ENCODE results near the gene ASCC1. TPM values are rescaled to one million over a fixed set of nuclear protein-coding genes. Genes with fewer than 3 reads are reported as not detected.

ASCC1 gene
- total and polyA plus RNA-seq, 7 experiments from 2014 or later: 19.4 to 33.1 (median 24.4) TPM

DNA sequence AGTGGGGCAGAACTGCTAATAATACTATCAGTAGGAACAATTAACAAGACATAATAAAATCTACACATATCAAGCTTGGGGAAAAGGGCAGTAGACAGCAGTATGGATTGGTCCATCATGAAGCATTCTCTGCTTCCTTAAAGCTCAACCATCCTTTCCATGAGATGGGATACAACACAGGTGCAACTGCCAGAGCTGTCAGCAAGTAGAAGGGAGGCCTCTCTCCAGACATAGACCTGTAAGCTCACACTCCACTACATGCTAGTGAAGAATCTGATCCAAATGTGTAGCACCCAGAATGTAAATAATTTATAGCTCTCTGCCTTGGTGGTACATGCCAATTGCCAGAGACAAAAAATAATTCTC, 41.8 kb downstream of the ASCC1 start:
- Histone ChIP-seq H3K4me3 (ENCODE audit: low read length) (no peak overlapping the region), H3K27ac (ENCODE audit: low read depth, low read length) (no peak overlapping the region), H3K27me3 (ENCODE audit: control insufficient read depth in 2 of 2, insufficient read depth in 2 of 2, low read length in 2 of 2) (no peaks in the 10 kb centered on the region), H3K36me3 (ENCODE audit: control insufficient read depth in 2 of 3, insufficient read depth in 3 of 3, low read length in 3 of 3) (peaks cover 0 to 14% (median 0%) of the 10 kb centered on the region in 3 experiments), H3K9me3 (ENCODE audit: control insufficient read depth in 2 of 3, low read length in 3 of 3) (no peaks in the 10 kb centered on the region), H3K4me1 (ENCODE audit: control insufficient read depth in 2 of 2, insufficient read depth in 2 of 2, low read length in 2 of 2) (peaks cover 0 to 5% of the 10 kb centered on the region in 2 donors)
- CTCF ChIA-PET: interaction anchor here (0.6 kb wide), 1 partner anchor 18 kb away, joined by 4 read pairs; no protein-coding TSS in a partner anchor
- no peaks in the 10 kb centered on the region for H3K9me3 Mint-ChIP-seq
- H3K27ac Mint-ChIP-seq: no peak overlapping the region
- ATAC-seq (no peak), DNase-seq (no peak)
- H3K4me3 Mint-ChIP-seq: no peak overlapping the region
- peaks cover 9 to 22% (median 15%) of the 10 kb centered on the region in 7 donors for H3K4me1 Mint-ChIP-seq
- H3K36me3 Mint-ChIP-seq: peaks cover 8 to 23% (median 16%) of the 10 kb centered on the region in 5 donors
- H3K27me3 Mint-ChIP-seq: no peaks in the 10 kb centered on the region
- POLR2A ChIA-PET: interaction anchor here (1.2 kb wide), 1 partner anchor 20 kb away, joined by 4 read pairs; no protein-coding TSS in a partner anchor
- intact Hi-C loops (cut with micrococcal nuclease): no loop called here

DNA sequence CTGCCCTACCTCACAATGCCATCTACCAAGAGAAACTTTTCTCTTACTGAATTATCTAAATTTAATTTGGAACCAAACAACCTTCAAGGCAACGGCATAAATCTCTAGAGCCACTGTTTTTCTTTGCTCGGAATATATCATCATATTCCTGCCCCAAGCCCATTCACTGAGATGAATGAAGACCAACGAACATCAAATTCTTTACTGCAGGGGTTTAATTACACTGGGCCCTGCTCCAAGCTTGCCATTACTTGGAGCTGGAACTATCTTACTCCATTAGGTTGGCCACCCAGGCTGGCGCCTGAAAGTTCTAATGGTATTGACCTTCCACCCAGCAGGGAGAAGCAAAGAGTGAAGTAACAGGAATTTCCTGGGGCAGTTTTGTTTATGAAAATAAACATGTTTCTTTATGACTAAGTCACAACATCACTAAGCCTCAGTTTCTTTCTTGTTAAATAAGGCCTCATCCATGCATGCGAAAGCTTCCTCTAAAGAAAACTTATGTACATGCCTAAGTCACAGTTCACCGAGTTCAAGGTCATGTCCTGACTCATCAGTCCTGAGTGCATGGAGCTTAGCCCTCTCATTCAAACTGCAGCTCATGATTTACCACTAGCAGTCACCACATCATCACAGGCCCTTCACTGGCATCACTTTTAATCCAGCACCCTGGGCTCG, 42.3 kb downstream of the ASCC1 start:
- Mint-ChIP-seq H3K27me3 (no peaks in the 10 kb centered on the region), H3K27ac (peak overlapping the region in 1 of 9 donors; percentile 7), H3K4me1 (peaks cover 9 to 23% (median 15%) of the 10 kb centered on the region in 7 donors), H3K36me3 (peaks cover 8 to 18% (median 12%) of the 10 kb centered on the region in 5 donors), H3K4me3 (no peak overlapping the region), H3K9me3 (no peaks in the 10 kb centered on the region)
- ChIA-PET CTCF (interaction anchor here (0.6 to 0.7 kb wide), 2 partner anchors 52 to 153 kb away, joined by 3 to 4 read pairs; no protein-coding TSS in a partner anchor), POLR2A (interaction anchor here (1.2 kb wide), 1 partner anchor 19 kb away, joined by 4 read pairs; no protein-coding TSS in a partner anchor)
- Histone ChIP-seq H3K36me3 (ENCODE audit: control insufficient read depth in 2 of 3, insufficient read depth in 3 of 3, low read length in 3 of 3) (peaks cover 0 to 12% (median 0%) of the 10 kb centered on the region in 3 experiments), H3K27me3 (ENCODE audit: control insufficient read depth in 2 of 2, insufficient read depth in 2 of 2, low read length in 2 of 2) (no peaks in the 10 kb centered on the region), H3K4me1 (ENCODE audit: control insufficient read depth in 2 of 2, insufficient read depth in 2 of 2, low read length in 2 of 2) (peaks cover 0 to 5% of the 10 kb centered on the region in 2 donors), H3K27ac (ENCODE audit: low read depth, low read length) (no peak overlapping the region), H3K4me3 (ENCODE audit: low read length) (no peak overlapping the region), H3K9me3 (ENCODE audit: control insufficient read depth in 2 of 3, low read length in 3 of 3) (no peaks in the 10 kb centered on the region)
- intact Hi-C loops (cut with micrococcal nuclease): no loop called here
- DNase-seq (no peak), ATAC-seq (no peak)

DNA sequence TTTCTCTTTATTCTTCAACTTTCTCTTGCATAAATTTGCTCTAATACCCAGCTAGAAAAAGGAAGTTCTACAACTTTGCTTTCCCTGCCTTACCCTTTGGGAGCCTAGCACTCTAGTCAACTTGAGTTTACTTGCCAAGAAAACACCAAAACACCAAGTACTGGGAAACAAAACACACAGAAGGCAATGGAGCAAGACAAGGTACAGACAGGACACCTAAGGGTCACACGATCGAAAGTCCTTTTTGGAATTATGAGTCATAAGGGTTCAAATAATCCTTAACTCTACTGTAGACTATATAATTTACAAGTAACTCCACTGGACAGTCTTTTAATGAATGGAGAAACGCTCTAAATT, 42.8 kb downstream of the ASCC1 start:
- H3K4me3 ChIP-seq (ENCODE audit: low read length): no peak overlapping the region
- CTCF ChIA-PET: interaction anchor here (0.6 to 0.7 kb wide), 2 partner anchors 52 to 154 kb away, joined by 3 to 4 read pairs; no protein-coding TSS in a partner anchor
- H3K36me3 ChIP-seq (ENCODE audit: control insufficient read depth in 2 of 3, insufficient read depth in 3 of 3, low read length in 3 of 3): peaks cover 0 to 9% (median 0%) of the 10 kb centered on the region in 3 experiments
- H3K36me3 Mint-ChIP-seq: peaks cover 8 to 15% (median 12%) of the 10 kb centered on the region in 5 donors
- H3K4me1 ChIP-seq (ENCODE audit: control insufficient read depth in 2 of 2, insufficient read depth in 2 of 2, low read length in 2 of 2): peaks cover 0 to 5% of the 10 kb centered on the region in 2 donors
- peak overlapping the region in 2 of 9 donors; percentile 7 to 32 for H3K27ac Mint-ChIP-seq
- POLR2A ChIA-PET: no interaction called here
- no peaks in the 10 kb centered on the region for H3K27me3 ChIP-seq (ENCODE audit: control insufficient read depth in 2 of 2, insufficient read depth in 2 of 2, low read length in 2 of 2)
- no peak for DNase-seq
- H3K4me1 Mint-ChIP-seq: peaks cover 9 to 26% (median 15%) of the 10 kb centered on the region in 7 donors
- no peak overlapping the region for H3K27ac ChIP-seq (ENCODE audit: low read depth, low read length)
- no peaks in the 10 kb centered on the region for H3K9me3 Mint-ChIP-seq
- H3K4me3 Mint-ChIP-seq: no peak overlapping the region
- no peak for ATAC-seq
- H3K27me3 Mint-ChIP-seq: no peaks in the 10 kb centered on the region
- no peaks in the 10 kb centered on the region for H3K9me3 ChIP-seq (ENCODE audit: control insufficient read depth in 2 of 3, low read length in 3 of 3)
- intact Hi-C loops (cut with micrococcal nuclease): no loop called here

DNA sequence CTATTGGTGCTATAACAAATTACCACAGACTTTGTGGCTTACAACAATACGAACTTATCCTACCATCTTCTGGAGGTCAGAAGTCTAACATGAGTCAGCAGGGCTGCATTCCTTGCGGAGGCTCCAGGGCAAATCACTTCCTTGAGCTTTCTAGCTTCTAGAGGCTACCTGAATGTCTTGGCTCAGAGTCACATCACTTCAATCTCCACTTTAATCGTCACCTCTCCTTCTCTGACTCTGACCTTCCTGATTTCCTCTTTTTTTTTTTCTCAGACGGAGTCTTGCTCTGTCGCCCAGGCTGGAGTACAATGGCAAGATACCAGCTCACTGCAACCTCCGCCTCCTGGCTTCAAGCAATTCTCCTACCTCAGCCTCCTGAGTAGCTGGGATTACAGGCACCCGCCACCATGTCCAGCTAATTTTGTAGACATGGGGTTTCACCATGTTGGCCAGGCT, 44.9 kb downstream of the ASCC1 start:
- DNase-seq (no peak), ATAC-seq (no peak)
- Mint-ChIP-seq H3K4me1 (peaks cover 9 to 26% (median 18%) of the 10 kb centered on the region in 7 donors), H3K4me3 (no peak overlapping the region), H3K9me3 (no peaks in the 10 kb centered on the region), H3K36me3 (peaks cover 0 to 12% (median 8%) of the 10 kb centered on the region in 5 donors), H3K27ac (peak overlapping the region in 3 of 9 donors; percentile 12 to 79 (median 44)), H3K27me3 (no peaks in the 10 kb centered on the region)
- ChIA-PET CTCF (interaction anchor here (0.6 kb wide), 2 partner anchors 44 to 166 kb away, joined by 4 to 6 read pairs; partner anchors contain the start of gene ANAPC16), POLR2A (no interaction called here)
- Histone ChIP-seq H3K27ac (ENCODE audit: low read depth, low read length) (no peak overlapping the region), H3K36me3 (ENCODE audit: control insufficient read depth in 2 of 3, insufficient read depth in 3 of 3, low read length in 3 of 3) (peaks cover 0 to 6% (median 0%) of the 10 kb centered on the region in 3 experiments), H3K27me3 (ENCODE audit: control insufficient read depth in 2 of 2, insufficient read depth in 2 of 2, low read length in 2 of 2) (no peaks in the 10 kb centered on the region), H3K4me3 (ENCODE audit: low read length) (no peak overlapping the region), H3K4me1 (ENCODE audit: control insufficient read depth in 2 of 2, insufficient read depth in 2 of 2, low read length in 2 of 2) (peaks cover 0 to 5% of the 10 kb centered on the region in 2 donors), H3K9me3 (ENCODE audit: control insufficient read depth in 2 of 3, low read length in 3 of 3) (no peaks in the 10 kb centered on the region)
- intact Hi-C loops (cut with micrococcal nuclease): no loop called here

DNA sequence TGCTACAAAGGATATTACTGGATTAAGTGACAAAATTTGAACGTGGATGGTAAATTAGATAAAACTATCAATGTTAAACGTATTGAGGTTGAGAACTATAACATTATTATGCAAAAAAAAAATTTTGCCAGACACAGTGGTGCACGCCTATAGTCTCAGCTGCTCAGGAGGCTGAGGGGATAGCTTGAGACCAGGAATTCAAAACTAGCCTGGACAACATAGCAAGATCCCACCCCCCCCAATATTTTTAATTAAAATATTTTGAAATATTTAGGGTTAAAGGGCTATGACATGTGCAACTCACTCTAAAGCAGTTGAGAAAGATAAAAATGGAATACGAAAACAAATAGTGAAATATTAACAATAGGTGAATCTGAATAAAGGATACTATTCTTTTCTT, 45.3 kb downstream of the ASCC1 start:
- intact Hi-C loops (cut with micrococcal nuclease): no loop called here
- DNase-seq (no peak), ATAC-seq (no peak)
- Histone ChIP-seq H3K4me3 (ENCODE audit: low read length) (no peak overlapping the region), H3K4me1 (ENCODE audit: control insufficient read depth in 2 of 2, insufficient read depth in 2 of 2, low read length in 2 of 2) (peaks cover 0 to 5% of the 10 kb centered on the region in 2 donors), H3K27ac (ENCODE audit: low read depth, low read length) (no peak overlapping the region), H3K27me3 (ENCODE audit: control insufficient read depth in 2 of 2, insufficient read depth in 2 of 2, low read length in 2 of 2) (no peaks in the 10 kb centered on the region), H3K36me3 (ENCODE audit: control insufficient read depth in 2 of 3, insufficient read depth in 3 of 3, low read length in 3 of 3) (peaks cover 0 to 6% (median 0%) of the 10 kb centered on the region in 3 experiments), H3K9me3 (ENCODE audit: control insufficient read depth in 2 of 3, low read length in 3 of 3) (no peaks in the 10 kb centered on the region)
- no peaks in the 10 kb centered on the region for H3K27me3 Mint-ChIP-seq
- no peak overlapping the region for H3K4me3 Mint-ChIP-seq
- peaks cover 9 to 29% (median 18%) of the 10 kb centered on the region in 7 donors for H3K4me1 Mint-ChIP-seq
- ChIA-PET CTCF (interaction anchor here (0.6 kb wide), 2 partner anchors 45 to 167 kb away, joined by 4 to 6 read pairs; partner anchors contain the start of gene ANAPC16), POLR2A (no interaction called here)
- peaks cover 0 to 12% (median 8%) of the 10 kb centered on the region in 5 donors for H3K36me3 Mint-ChIP-seq
- peak overlapping the region in 1 of 9 donors; percentile 54 for H3K27ac Mint-ChIP-seq
- H3K9me3 Mint-ChIP-seq: no peaks in the 10 kb centered on the region

DNA sequence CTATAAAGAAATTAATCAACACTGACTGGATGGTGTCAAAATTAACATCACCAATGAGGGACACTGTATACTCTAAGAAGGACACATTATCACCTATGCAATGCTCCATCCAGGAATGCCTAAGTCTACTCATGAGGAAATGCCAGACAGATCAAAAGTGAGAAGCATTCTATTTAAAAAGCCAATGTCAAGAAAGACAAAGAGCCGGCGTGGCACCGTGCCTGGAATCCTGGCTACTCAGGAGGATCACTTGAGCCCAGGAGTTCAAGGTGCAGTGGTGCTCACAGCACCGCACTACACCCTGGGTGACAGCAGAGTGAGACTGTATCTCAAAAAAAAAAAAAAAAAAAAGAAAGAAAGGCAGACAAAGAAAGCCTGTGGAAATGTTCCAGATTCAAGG, 45.8 kb downstream of the ASCC1 start:
- Mint-ChIP-seq H3K4me1 (peaks cover 9 to 34% (median 21%) of the 10 kb centered on the region in 7 donors), H3K36me3 (peaks cover 0 to 12% (median 8%) of the 10 kb centered on the region in 5 donors), H3K27me3 (no peaks in the 10 kb centered on the region), H3K9me3 (no peaks in the 10 kb centered on the region), H3K4me3 (no peak overlapping the region), H3K27ac (peak overlapping the region in 3 of 9 donors; percentile 8 to 43 (median 32))
- no peak for DNase-seq
- ATAC-seq: no peak
- Histone ChIP-seq H3K27ac (ENCODE audit: low read depth, low read length) (no peak overlapping the region), H3K36me3 (ENCODE audit: control insufficient read depth in 2 of 3, insufficient read depth in 3 of 3, low read length in 3 of 3) (peaks cover 0 to 6% (median 0%) of the 10 kb centered on the region in 3 experiments), H3K4me3 (ENCODE audit: low read length) (no peak overlapping the region), H3K4me1 (ENCODE audit: control insufficient read depth in 2 of 2, insufficient read depth in 2 of 2, low read length in 2 of 2) (peaks cover 0 to 6% of the 10 kb centered on the region in 2 donors), H3K9me3 (ENCODE audit: control insufficient read depth in 2 of 3, low read length in 3 of 3) (no peaks in the 10 kb centered on the region), H3K27me3 (ENCODE audit: control insufficient read depth in 2 of 2, insufficient read depth in 2 of 2, low read length in 2 of 2) (no peaks in the 10 kb centered on the region)
- intact Hi-C loops (cut with micrococcal nuclease): no loop called here
- CTCF ChIA-PET: no interaction called here
- POLR2A ChIA-PET: no interaction called here

Measured in naive thymus-derived CD4-positive, alpha-beta T cell (primary cell).